GM21447 (cell line): ENCODE measurements around the gene CDS2.

Source experiments
- ATAC-seq: cut with Tn5 transposase; IDR thresholded peaks from one replicate; pipeline ENCODE4 v1.9.1; 2021; ENCODE audit not compliant: unreplicated experiment

Gene CDS2

DNA sequence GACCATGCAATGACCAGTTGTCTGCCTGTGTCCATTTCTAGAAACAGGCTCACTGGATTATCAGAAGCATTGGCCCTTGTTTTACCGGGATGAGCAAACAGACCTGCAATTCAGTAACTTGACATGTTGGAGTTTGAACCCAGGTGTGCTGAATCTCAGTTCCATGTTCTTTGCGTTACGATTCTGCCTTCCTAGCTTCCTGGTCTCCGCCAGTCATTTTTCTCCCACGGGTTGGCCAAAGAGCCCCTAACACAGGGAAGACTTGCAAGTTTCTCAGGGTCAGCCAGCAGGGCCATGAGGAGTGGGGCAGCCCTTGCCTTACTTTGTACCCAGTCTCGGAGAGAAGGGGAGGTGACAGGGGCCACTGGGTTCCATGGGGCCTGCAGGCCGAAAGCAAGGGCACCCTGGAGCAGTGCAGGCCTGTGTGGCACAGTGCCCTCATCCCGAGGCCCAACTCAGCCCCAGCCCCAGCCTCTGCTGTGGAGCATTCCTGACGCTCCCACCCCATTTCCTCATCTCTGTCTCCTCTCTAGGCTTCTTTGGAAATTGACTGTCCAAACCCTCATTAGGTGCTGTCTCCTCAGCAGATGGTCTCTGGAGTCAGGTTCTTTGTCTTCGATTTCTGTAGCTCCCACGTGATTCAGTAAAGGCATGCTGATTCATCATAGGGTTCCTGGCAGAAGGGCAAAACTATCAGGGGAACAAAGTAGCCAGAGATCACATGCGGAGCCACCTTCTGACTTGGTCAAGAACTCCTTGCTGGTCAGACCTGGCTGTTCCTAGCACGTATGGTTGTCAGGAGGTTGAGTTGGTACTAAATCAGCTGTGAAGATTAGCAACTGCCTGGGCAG lies 23.6 kb downstream of the CDS2 start:
- ATAC-seq: no peak

DNA sequence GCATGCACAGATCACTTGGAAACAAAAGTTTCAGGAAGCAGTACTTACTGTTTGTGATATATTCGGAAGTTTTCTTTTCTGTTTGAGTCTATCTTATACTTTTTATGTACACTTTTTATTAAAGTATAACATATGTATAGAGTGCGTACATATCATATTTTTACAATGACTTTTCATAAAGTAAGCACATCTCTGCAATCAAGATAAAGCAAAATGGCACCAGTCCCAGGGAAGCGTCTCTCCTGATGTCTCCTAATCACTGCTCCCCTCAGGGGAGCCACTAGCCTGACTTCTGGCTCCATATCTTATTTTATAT lies 26.3 kb downstream of the CDS2 start:
- ATAC-seq: no peak

DNA sequence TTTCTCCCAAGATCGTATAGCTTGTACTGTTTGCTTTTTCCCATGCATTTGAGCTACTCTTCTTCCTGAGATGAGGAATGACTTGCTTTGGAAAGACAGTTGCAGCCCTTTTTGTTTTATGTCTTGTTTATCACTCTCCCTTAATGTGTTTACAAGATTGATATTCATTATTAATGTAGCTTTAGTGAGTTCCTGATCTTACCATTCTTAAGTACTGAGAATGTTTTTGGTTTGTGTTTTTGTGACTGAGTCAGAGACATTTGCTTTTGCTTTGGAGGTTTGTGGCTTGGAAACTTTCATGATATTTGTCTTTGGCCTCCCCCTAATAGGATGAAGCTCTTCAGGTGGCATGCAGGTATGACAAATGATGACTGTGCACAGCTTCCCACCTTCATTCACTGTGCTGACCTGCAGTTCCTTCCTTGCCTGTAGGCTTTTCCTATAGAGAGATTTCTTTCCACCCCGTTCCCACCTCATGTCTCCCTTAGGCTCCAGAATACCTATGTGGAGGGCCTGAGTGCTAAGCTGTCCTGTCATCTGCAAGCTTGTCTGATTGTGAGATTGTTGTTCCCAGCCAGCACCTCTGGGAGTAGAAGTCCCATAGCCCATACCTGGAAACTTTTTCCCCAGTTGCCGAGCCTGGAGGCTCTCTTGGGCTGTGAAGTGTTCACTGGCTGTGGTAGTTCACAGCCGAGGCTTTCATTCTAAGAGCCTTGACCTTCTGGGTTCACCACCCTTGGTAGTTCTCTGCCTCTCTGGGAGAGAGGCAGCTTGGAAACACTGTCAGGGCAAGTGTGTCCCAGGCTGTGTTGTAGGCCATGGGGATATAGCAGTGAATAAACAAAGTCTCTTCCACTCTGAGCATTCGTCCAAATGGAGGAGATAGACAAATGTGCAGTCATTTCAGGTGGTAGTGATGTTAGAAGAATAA lies 27.1 kb downstream of the CDS2 start:
- no peak for ATAC-seq

DNA sequence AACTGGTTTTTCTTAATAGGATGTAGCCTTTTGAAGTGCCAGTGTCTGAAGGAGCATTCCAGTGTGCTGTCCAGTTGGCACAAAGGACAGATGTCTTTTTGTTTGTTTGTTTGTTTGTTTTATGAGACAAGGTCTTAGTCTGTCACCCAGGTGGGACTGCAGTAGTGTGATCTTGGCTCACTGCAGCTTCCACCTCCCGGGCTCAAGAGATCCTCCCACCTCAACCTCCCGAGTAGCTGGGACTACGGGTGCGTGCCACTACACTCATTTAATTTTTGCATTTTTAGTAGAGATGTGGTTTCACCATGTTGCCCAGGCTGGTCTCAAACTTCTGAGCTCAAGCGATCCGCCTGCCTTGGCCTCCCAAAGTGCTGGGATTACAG lies 27.7 kb downstream of the CDS2 start:
- no peak for ATAC-seq

DNA sequence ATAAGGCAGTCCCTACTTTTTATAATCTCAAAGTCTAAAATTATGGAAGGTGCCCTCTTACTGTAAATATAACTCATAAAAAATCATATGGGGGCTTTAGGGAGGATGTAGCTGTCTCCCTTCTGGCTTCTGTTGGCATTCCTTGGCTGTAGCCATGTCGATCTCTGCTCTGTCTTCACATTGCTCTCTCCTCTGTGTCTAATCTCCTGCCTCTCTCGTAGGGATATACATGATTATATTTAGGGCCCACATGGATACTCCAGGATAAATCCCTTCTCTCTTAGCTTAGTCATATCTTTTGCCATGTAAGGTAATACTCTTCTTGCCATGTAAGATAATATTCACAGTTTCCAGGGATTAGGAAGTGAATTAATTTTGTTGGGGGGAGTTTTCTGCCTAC lies 28.6 kb downstream of the CDS2 start:
- ATAC-seq: no peak

DNA sequence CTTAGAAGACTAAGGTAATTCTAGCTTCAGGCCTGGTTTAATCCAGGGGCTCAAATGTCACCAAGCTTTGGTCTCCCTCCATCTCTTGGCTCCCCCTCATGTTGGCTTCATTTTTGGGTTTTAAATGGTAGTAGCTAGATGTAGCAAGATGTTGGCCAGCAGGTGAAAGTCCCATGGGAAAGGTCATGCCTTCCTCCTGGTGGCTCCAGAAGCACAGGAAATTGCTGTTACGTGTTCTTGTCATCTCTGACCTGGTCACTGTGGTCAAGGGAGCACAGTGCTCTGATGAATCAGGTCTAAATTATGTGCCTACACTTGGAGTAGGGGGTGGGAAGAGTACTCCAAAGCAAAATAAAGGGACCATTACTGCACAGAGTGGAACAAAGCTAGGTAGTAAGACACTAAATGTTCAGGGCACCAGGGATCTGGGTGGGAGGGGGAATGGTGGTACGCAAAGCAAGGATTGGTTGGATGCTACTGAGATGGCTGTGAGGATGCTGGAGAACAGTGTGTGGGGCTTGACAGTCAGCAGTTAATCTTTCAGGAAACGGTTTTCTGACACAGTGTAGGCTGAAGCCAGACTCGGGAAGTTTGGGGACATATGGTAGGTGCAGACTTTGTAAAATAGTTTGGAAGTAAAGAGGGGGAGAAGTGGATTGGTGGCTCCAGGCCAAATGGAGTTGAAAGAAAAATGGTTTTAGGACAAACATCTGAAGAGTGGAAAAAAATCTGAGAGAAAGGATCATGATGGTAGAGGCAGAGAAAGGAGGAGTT lies 30.1 kb downstream of the CDS2 start:
- no peak for ATAC-seq

DNA sequence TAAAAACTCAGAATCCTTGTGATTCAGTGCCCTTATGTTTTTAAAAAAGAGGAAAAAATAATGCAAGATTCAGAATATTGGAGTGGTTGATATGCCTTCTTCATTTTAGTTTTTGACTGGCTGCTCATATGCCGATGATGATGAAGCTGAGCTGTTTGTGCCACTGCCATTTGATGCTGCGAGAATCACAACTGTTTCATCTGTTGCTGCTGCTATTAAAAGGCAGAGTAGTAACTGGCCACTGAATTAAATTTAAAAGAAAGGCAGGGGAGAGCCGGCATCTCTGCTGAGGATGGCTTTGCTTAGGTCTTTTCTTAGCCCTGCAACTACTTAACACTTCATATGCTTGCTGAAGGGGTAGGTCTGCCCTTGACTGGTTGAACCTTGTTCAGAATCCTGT lies 33.1 kb downstream of the CDS2 start:
- no peak for ATAC-seq

DNA sequence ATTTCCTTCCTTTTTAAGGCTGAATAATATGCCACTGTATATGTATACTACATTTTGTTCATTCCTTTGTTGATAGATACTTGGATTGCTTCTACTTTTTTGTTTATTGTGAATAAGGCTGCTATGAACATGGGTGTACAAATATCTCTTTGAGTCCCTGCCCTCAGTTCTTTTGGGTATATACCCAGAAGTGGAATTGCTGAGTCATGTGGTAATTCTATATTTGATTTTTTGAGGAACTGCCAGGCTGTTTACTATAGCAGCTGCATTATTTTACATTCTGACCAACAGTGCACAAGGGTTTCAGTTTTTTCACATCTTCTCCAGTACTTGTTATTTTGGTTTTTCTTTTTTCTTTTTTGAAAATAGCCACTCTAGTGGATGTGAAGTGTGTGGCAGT lies 34.1 kb downstream of the CDS2 start:
- no peak for ATAC-seq

DNA sequence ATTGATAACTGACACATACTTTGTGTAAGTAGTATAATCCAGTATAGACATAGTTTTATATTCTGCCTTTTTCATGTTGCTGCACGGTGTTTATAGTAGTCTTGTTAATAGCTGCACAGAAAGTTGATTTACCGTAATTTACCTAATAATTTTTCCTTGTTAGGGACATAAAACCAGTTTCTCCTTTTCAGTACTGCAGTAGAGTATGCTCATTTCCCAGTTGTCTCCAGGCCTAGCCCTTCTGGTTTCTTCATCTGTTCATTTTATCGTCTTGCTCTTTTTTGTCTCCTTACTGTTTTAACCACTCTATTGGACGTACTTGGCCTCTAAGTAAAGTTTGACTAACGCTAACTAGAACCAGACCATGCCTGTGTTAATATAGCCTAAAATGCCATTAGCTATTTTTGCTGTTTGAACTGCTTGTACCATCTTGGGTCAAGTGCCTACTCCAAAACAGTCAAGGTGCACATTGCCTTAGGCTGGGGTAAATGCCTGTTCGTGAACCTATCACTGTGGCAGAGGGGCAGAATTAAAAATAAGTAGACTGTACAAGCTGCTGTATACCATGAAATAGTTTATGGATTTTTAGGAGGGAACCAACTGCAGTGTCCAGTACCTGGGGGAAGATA lies 34.8 kb downstream of the CDS2 start:
- ATAC-seq: no peak

DNA sequence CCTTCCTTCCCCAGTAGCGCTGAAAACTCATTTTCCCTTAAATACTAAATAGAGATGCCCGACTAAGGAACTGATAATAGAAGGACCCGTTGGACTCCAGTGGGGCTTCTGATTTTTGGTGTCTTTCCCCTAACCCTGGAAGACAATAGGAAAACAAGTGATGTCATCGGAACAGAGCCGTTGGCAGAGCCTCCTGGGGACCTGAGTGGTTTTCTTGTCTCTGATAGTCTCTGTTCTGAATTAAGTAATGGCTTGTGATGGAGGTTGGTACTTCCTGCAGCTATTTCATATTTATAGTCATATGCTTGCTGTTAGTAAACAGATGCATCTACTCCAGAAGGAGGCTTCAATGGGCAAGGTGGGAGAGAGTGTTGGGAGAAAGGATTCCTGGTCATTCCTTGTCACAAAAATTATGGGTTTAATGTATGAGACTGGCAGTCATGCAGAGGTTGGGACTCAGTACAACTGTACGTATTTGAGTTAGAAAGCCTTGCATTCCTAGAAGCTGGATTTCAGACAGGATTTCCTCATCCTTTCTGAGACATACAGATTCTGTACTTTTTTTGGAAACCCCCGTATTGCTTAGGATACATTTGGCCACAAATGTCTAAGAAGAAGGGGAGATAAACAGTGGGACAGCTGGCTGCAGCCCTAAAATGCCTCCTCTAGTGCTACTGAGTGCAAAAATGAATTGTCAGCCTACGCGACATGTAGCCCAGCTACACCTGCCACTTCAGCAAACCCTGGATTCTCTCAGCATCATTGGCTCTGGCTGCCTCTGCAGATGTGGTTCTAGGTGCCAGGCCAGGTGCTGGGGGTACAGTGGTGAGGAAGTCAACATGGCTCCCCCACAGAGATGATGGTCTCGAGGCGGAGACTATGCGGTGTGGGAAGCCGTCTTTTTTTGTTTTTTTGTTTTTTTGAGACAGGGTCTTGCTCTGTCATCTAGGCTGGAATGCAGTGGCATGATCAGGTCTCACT lies 38.1 kb downstream of the CDS2 start:
- ATAC-seq: no peak

DNA sequence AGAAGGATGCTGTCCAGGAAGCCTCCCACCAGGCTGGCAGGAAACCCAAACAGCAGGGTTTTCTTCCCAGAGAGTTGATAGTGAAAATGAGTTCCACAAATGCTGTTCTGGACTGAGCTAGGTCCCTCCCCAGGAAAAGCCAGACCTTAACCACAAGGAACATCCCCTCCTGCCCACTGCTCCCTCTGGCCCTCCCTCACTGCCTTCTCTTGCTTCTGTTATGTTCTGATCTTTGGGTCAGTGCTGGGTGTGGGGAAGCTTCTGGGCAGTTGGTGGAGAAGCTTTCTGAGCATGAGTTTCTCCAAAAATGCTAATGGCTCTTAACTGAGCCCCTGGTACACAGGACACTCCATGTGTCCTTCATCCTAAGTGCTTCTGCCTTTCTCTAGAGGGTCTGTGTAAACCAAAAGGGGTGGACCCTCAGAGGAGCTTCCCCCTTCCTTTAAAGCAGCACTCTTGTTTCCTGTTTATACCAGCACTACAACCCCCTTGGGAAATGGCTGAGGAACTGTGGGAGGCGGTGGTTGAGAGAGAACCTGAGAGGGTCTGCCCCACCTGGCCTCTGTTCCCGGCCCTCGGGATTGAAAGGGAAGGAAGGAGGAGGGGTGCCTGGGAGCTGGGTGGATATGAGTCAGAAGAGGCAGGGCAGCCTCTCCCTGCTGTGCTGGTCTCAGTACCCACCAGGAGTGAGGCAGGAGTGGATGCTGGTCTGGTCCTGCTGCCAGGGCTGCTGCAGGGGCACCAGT lies 42.0 kb downstream of the CDS2 start:
- no peak for ATAC-seq

DNA sequence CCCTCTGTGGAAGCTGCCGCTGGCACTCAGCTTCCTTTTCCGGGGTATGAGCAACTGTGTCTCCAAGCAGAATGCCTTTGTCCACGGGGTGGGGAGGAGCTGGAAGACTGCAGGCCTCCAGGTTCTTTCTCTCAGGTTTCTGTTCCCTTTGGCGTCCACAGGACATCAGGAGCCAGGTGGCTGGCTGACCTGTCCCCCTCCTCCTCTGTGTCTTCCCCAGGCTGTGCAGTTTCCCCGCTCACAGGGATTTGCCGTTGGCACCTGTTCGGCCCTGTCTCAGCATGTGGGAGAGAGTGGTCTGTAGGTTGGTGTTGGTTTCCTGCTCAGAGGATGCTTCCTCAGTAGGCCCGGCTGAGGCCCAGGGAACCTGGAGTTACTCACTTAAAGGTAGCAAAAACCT lies 43.5 kb downstream of the CDS2 start:
- no peak for ATAC-seq

DNA sequence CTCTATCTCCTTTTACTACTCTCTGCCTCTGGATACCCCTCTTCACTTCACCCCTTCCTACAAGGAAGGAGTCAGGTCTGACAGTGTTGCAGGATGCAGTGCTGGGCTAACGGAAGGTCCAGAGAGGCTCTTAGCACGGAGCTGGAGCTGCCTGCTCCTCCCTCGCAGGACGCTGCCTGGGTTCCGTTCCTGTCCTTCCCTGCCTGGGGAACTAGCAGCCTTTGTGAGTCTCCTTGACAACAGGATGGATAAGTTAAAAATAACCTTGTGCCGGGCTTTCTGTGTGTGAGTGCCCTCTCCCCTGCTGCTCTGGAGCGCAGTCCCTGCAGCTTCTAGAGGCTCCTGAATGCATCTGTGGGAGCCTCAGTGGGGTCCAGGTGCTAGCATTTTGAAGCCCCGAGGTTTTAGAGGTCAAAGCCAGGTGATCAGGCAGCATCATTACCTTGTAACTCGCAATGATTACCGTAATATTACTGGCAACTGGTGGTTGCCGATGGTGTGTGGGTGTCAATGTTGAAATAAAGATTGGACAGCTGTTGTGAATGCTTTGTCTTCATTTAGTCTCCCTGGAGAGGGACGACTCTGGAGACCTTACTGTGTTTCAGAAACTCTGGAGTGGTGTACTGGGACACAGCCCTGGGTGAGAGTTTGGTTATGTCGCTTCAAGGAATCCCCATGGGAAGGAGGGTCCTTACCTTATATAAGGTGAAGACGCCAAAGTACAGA lies 44.4 kb downstream of the CDS2 start:
- ATAC-seq: no peak

DNA sequence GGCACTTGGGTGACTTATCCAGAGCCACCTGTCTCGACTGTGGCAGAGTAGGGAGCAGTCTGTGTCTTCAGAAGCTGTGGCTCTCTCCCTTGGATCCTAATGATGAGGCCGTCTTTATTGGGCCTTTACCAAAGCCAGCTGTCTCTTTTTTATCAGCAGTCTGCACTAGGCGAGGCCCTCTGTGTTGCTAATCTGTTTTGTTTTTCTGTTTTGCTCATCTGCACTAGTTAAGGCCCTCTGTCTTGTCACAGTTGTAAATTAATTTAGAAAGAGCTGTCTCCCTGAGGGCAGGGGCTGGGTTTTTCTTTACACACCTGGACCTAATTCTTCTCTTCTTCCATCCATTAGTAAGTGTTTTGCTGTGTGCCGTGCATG lies 45.0 kb downstream of the CDS2 start:
- ATAC-seq: no peak

DNA sequence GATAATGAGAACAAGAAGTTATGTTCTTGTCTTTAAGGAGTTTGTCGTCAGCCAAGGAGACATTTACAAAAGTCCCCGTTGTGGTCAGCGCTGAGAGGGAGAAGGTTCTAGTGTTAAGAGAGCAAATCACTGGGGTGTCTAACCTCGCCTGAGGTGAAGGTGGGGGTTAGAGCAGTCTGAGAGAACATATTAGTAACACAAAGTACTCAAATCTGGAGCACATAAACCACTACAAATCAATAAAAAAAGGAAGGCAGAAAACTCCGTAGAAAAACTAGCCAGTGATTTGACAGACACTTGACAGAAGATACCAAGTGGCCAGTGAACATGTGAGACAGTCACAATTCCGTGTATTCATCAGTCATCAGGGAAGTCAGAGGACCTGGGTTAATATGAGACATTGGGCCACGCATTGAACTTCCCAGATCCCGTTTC lies 45.4 kb downstream of the CDS2 start:
- no peak for ATAC-seq

DNA sequence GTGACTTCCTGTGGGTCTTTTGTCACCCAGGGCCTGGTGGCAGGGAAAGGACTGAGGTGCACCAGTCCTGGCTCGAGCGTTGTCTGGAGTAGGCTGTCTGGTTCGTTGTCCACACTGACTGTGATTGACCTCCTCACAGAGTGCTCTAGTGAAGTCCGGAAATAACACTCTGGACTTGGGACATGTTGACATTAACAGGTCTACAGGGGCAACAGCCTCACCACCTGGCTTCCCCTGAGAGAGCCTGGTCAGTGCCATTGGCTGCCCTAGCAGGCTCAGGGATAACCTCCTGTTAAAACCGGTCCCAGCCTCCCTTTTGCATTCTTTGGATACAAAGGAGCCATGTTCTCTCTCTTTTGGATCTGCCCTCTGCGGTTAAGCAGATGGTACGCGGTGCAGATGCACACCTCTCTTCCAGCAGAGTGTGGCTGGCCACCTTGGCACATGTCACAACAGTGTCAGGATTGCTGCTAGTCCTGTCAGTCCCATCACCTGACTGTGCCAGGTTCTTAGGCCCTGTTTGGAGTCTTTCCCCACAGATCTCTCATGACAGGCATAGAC lies 46.2 kb downstream of the CDS2 start:
- ATAC-seq: no peak

DNA sequence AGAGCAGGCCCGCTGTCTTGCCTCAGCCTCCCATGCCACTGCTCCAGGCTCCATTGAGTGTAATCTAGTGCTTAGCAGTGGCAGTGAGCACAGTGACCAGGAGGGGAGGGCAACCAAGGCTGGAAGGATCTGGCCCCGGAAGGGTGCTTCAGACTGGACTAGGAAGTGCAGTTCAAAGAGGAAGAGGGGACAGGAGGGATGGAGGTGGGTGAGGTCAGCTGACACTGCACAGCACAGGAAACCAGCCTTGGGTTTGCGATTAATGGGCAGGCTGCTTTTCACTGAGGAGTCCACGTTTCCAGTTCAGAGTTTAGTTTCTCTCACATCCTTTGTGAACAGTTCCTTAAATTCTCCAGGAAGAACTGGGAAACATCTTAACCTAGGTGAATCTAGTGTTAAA lies 46.9 kb downstream of the CDS2 start:
- no peak for ATAC-seq

DNA sequence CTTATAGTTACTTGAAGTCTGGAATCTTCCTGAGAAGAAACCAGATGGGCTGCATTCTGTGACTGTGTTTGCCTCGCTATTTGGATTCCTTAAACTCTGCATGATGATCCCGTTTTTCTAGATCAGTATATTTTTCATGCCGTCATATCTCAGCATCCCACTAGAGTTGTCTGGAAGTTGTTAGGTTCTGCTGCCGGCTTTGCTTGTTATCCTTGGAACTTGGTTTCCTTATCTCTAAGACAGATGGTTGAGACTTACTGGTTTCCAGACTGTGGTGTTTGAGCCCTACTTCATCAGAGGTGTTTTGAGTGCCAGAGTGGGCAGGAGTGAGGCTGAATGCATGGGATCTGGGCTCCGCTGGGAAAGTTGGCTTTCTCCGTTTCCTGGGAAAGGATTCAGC lies 50.3 kb downstream of the CDS2 start:
- ATAC-seq: no peak
